Immature natural killer cell (primary cell): Measurements from ENCODE around the gene PPM1E. TPM values are rescaled to one million over a fixed set of nuclear protein-coding genes. Genes with fewer than 3 reads are reported as not detected.
"Not testable (repeated sequence)": the region's sequence is repeated elsewhere in the genome, so short reads cannot be mapped to it uniquely, and the experiment has no call there.

ENCODE experiments used
- DNase-seq, 3 donors: peaks; one replicate each; pipeline ENCODE4 v3.0.0; 2022; ENCODE audit warnings: mixed read lengths in 1 of 3
- H3K27ac Mint-ChIP-seq, 6 donors: one replicate each; pipeline ENCODE4 v1.8.0; 2020; ENCODE audit warnings: mixed read lengths in 6 of 6, mild to moderate bottlenecking in 5 of 6, inconsistent platforms in 4 of 6, moderate library complexity in 3 of 6
- H3K27me3 Mint-ChIP-seq, 3 donors: one replicate each; pipeline ENCODE4 v1.8.0; 2020 to 2021; ENCODE audit warnings: low read depth in 3 of 3, mild to moderate bottlenecking in 3 of 3, mixed read lengths in 3 of 3, moderate library complexity in 3 of 3, inconsistent platforms in 1 of 3
- H3K36me3 Mint-ChIP-seq, 3 donors: one replicate each; pipeline ENCODE4 v1.8.0; 2020; ENCODE audit warnings: mixed read lengths in 3 of 3, inconsistent platforms in 2 of 3, mild to moderate bottlenecking in 2 of 3
- H3K4me1 Mint-ChIP-seq, 2 donors: one replicate each; pipeline ENCODE4 v1.8.0; 2020; ENCODE audit warnings: inconsistent platforms in 2 of 2, mild to moderate bottlenecking in 2 of 2, mixed read lengths in 2 of 2, moderate library complexity in 1 of 2
- H3K4me3 Mint-ChIP-seq, 5 donors: one replicate each; pipeline ENCODE4 v1.8.0; 2020; ENCODE audit warnings: mild to moderate bottlenecking in 5 of 5, mixed read lengths in 5 of 5, inconsistent platforms in 3 of 5, moderate library complexity in 3 of 5
- H3K9me3 Mint-ChIP-seq, 6 donors: one replicate each; pipeline ENCODE4 v1.8.0; 2020; ENCODE audit warnings: mild to moderate bottlenecking in 6 of 6, mixed read lengths in 6 of 6, inconsistent platforms in 4 of 6, moderate library complexity in 3 of 6
- polyA plus RNA-seq, 3 donors: library from polyadenylated mRNA; unstranded; fragments of 300-500 nt; fragmentation: Illumina TruSeq; gene quantifications; one replicate each; pipeline ENCODE4 v1.2.3, GENCODE V29; 2021

The PPM1E gene
- polyA plus RNA-seq, 3 donors from 2014 or later, result not detected

DNA sequence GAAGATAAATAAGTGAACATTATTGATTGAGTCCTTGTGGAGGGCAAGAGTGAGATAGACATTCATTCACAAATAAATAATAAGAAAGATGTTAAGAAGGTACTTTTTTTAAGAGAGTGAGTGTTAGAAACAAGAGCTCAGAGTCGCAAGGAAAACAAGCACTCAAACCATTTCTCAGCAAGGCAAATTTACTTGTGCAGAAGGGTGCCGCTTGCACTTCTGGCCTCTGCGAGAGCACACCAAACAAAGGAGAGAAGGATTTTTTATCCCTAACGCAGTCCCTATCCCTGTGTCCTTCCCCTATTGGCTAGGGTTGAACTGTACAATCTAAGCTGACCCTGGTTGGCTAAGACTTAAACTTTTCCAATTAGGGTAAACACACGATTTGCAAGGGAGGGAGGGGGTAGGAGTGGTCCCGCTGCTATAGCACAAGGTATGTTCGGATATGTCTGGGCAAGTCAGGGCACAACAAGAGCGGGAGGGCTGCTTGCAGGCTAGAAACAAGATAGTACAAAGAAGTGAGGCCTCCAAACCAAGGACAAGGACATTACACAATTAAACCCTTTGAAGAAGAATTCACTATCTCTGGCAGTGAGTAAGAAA is 156.2 kb downstream of the PPM1E start:
- H3K27me3 Mint-ChIP-seq, result peaks cover 0 to 12% (median 1%) of the 10 kb centered on the region in 3 donors
- no peak overlapping the region for H3K4me3 Mint-ChIP-seq
- H3K4me1 Mint-ChIP-seq, result no peaks in the 10 kb centered on the region
- H3K9me3 Mint-ChIP-seq, result peaks cover 3 to 18% (median 4%) of the 10 kb centered on the region in 6 donors
- H3K36me3 Mint-ChIP-seq, result peaks cover 0 to 4% (median 3%) of the 10 kb centered on the region in 3 donors
- no peak for DNase-seq
- H3K27ac Mint-ChIP-seq, result no peak overlapping the region

DNA sequence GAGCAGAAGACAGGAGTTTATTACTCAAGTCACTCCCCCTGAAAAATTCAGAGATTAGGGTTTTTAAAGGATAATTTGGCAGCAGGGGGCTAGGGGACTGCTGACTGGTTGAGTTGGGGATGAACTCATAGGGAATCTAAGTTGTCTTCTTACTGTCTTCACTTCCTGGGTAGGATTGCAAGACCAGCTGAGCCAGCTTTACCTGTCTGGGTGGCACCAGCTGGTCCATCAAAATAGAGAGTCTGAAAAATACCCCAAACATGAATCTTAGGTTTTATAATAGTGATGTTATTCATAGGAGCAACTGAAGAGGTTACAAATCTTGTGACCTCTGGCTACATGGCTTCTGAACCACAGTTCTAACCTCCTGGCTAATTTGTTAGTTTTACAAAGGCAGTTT is 157.9 kb downstream of the PPM1E start:
- Mint-ChIP-seq H3K36me3 (peaks cover 0 to 4% (median 3%) of the 10 kb centered on the region in 3 donors), H3K4me1 (no peaks in the 10 kb centered on the region)

DNA sequence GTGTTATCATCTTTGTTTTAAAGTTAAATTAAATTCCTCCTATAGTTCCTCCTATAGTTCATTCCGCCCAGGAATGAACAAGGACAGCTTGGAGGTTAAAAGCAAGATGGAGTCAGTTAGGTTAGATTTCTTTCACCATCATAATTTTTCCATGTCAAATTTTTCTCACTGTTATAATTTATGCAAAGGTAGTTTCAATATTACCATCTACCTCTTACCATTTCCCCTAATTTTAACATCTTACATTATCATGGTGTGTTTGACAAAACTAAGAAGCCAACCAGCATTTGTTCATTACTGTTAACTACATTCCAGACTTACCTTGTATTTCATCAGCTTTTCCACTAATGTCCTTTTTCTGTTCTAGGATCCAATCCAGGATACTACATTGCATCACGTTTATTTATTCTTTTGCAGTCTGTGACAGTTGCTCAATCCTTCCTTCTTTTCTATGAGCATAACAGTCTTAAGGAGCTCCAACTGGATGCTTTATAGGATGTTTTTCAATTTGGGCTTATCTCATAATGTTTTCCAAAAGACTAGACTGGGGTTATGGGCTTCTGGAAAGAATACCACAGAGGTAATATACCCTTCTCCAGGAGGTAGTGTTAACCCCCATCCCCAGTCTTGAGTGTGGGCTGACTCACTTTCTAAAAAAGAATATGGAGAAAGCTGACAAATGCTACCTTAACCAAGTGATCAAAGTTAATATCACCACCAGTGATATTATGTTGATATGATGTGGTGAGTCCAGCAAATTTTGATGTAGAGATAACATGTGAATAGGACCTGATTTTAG is 158.5 kb downstream of the PPM1E start:
- no peak for DNase-seq
- Mint-ChIP-seq H3K9me3 (peaks cover 3 to 18% (median 4%) of the 10 kb centered on the region in 6 donors), H3K4me3 (no peak overlapping the region), H3K4me1 (no peaks in the 10 kb centered on the region), H3K27me3 (peaks cover 0 to 14% (median 1%) of the 10 kb centered on the region in 3 donors), H3K36me3 (peaks cover 0 to 4% (median 3%) of the 10 kb centered on the region in 3 donors), H3K27ac (no peak overlapping the region)

More for the DNA sequence above, 157.9 kb downstream of the PPM1E start:
- Mint-ChIP-seq H3K27me3 (peaks cover 0 to 14% (median 1%) of the 10 kb centered on the region in 3 donors), H3K9me3 (peaks cover 3 to 18% (median 4%) of the 10 kb centered on the region in 6 donors), H3K27ac (no peak overlapping the region), H3K4me3 (no peak overlapping the region)
- no peak for DNase-seq

DNA sequence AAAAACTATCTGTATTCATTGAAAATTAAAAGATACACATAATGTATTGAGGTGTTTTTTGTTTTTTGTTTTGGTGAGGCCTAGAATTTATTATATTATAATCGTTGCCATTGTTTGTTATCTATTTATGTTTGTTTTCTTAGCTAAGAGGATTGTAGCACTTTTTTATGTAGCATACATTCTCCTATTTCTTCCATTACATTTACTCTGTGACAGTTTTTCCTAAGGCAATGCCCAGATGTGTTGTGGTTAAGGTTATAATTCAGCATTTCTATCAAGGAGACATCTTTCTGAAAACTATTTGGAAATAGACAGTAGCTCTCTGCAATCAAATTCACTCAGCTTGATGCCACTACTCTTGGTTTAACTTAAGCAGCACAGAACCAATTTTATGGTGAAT is 161.6 kb downstream of the PPM1E start:
- H3K4me1 Mint-ChIP-seq, result no peaks in the 10 kb centered on the region
- peaks cover 0 to 13% (median 4%) of the 10 kb centered on the region in 3 donors for H3K27me3 Mint-ChIP-seq
- peaks cover 0 to 2% (median under 1%) of the 10 kb centered on the region in 6 donors for H3K9me3 Mint-ChIP-seq

DNA sequence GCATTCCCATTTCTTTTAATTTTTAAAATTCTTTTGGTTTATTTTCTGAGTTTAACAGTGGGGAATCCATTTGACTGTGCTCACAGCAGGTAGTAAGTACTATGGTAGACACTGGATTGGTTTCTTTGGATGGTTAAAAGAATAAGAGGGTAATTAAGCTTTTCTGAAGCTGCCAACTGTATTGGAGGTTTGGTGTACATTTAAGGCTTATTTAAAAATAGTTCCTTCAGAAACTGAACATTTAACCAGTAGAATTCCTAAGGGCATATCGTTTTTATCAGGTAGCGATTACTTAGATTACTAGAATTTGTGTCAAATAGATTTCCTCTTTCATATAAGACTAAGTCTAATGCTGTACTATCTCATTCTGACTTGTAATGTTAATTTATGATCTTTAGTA is 162.4 kb downstream of the PPM1E start:
- no peaks in the 10 kb centered on the region for H3K4me1 Mint-ChIP-seq
- no peaks in the 10 kb centered on the region for H3K36me3 Mint-ChIP-seq
- H3K4me3 Mint-ChIP-seq, result no peak overlapping the region
- H3K9me3 Mint-ChIP-seq, result no peaks in the 10 kb centered on the region
- no peak overlapping the region for H3K27ac Mint-ChIP-seq
- H3K27me3 Mint-ChIP-seq, result peaks cover 0 to 11% (median 4%) of the 10 kb centered on the region in 3 donors
- DNase-seq, result no peak

More for the DNA sequence above, 161.6 kb downstream of the PPM1E start:
- H3K4me3 Mint-ChIP-seq, result no peak overlapping the region
- no peak for DNase-seq
- no peaks in the 10 kb centered on the region for H3K36me3 Mint-ChIP-seq
- no peak overlapping the region for H3K27ac Mint-ChIP-seq

DNA sequence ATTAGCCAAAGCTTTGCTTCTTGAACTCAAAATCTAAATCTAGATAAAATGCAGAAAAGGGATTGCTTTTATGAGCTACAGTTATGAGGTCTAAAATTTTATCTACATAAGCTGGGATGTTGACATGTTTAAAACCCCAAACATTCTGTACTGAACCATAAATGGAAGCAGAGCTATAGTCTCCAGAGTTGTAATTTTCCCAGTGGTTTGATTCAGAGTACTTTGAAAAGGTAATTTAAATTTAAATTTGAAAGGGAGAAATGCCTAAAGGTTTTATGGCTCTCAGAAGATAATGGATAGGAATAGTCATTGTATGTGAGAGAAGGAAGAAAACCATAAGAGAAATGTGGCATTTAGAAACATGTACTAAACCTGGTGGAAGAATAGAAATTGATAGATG is 163.2 kb downstream of the PPM1E start:
- Mint-ChIP-seq H3K4me3 (no peak overlapping the region), H3K27me3 (peaks cover 0 to 10% (median 4%) of the 10 kb centered on the region in 3 donors), H3K36me3 (no peaks in the 10 kb centered on the region), H3K27ac (no peak overlapping the region), H3K9me3 (no peaks in the 10 kb centered on the region), H3K4me1 (no peaks in the 10 kb centered on the region)
- DNase-seq, result no peak

DNA sequence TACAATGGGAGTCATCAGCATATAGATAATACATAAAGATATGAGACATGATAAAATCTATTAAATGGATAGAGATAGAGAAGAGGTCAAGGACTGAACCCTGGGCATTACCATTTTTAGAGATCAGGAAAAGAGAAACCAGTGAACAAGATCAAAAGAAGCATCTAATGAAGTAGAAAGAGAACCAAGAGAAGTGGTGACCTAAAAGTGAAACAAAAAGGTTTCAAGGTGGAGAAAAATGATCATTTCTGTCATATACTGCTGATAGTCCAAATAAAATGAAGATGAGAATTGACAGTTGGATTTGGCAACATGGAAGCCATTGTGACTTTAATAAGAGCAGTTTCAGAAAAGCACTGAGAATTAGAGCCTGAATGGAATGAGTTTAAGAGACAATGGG is 165.1 kb downstream of the PPM1E start:
- no peak overlapping the region for H3K4me3 Mint-ChIP-seq
- no peaks in the 10 kb centered on the region for H3K9me3 Mint-ChIP-seq
- DNase-seq, result no peak
- no peaks in the 10 kb centered on the region for H3K4me1 Mint-ChIP-seq
- peaks cover 0 to 7% (median 4%) of the 10 kb centered on the region in 3 donors for H3K27me3 Mint-ChIP-seq
- H3K36me3 Mint-ChIP-seq, result no peaks in the 10 kb centered on the region
- no peak overlapping the region for H3K27ac Mint-ChIP-seq

DNA sequence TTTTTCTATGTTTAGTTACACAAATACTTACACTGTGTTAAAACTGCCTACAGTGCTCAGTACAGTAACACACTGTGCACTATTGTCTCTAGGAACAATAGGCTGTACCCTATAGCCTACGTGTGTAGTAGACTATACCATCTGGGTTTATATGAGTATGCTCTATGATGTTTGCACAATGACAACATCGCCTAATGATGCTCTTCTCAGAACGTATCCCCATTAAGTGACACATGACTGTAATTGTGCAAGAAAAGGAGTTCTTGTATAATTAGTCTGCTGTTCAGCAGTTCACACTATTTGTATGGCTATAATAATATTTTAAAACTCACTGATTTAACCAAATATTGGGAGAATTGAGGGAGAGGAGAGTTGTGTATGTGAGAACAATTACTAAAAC is 177.3 kb downstream of the PPM1E start:
- no peak for DNase-seq
- Mint-ChIP-seq H3K36me3 (no peaks in the 10 kb centered on the region), H3K4me3 (no peak overlapping the region), H3K27me3 (peaks cover 2 to 12% (median 4%) of the 10 kb centered on the region in 3 donors), H3K27ac (no peak overlapping the region), H3K9me3 (no peaks in the 10 kb centered on the region), H3K4me1 (no peaks in the 10 kb centered on the region)

DNA sequence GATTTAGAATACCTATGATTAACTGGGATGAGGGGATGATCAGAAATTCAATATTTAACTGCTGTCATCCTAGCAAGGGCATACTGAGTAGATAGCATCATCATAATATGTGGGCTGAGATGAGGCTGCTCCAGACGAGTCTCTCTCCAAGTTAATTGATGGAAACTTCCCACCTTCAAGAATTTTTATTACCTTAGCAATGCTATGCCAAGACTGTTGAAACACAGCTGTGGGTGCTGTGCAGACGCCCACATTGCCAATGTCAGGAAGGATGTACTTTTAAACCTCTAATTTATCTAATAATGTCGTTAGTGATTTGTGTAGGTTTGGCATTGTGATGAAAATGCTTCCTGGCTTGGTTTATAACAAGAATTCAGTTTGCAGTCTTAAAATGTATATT is 180.6 kb downstream of the PPM1E start:
- Mint-ChIP-seq H3K4me3 (no peak overlapping the region), H3K27me3 (peaks cover 1 to 8% (median 1%) of the 10 kb centered on the region in 3 donors), H3K9me3 (no peaks in the 10 kb centered on the region), H3K27ac (no peak overlapping the region), H3K36me3 (no peaks in the 10 kb centered on the region), H3K4me1 (no peaks in the 10 kb centered on the region)
- DNase-seq, result no peak

DNA sequence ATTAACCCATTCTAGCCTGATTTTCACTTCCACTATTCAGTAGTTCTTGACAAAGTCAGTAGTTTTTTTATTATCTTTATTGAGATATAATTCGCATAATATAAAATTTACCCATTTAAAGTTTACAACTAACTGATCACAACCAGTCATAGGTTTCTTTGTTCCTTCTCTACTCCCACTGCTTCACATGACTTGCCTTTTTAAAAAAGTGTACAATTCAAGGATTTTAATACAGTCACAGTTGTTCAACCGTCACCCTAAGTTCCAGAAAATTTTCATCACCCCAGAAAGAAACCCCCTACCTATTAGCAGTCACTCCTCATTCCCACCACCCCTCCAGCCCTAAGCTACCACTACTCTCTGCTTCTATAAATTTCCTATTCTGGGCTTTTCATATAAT is 188.5 kb downstream of the PPM1E start:
- H3K9me3 Mint-ChIP-seq, result peaks cover under 1 to 11% (median 4%) of the 10 kb centered on the region in 6 donors
- peaks cover 0 to 4% (median 4%) of the 10 kb centered on the region in 3 donors for H3K27me3 Mint-ChIP-seq
- H3K36me3 Mint-ChIP-seq, result no peaks in the 10 kb centered on the region
- H3K4me1 Mint-ChIP-seq, result no peaks in the 10 kb centered on the region
- no peak overlapping the region for H3K27ac Mint-ChIP-seq
- no peak overlapping the region for H3K4me3 Mint-ChIP-seq
- DNase-seq, result no peak

DNA sequence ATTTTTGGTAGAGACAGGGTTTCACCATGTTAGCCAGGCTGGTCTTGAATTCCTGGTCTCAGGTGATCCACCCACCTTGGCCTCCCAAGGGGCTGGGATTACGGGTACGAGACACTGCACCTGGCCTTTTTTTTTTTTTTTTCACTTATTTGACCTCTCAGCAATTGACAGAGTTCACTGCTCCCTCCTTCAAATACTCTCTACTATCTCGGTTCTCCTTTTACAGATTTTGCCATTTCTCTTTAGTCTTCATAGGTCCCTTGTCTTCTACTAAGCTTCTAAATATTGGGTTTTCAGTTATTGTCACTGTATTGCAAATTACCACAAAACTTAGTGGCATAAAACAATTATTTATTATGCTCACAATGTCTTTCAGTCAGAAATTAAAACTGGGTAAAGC is 191.8 kb downstream of the PPM1E start:
- Mint-ChIP-seq H3K4me1 (no peaks in the 10 kb centered on the region), H3K27ac (no peak overlapping the region)

DNA sequence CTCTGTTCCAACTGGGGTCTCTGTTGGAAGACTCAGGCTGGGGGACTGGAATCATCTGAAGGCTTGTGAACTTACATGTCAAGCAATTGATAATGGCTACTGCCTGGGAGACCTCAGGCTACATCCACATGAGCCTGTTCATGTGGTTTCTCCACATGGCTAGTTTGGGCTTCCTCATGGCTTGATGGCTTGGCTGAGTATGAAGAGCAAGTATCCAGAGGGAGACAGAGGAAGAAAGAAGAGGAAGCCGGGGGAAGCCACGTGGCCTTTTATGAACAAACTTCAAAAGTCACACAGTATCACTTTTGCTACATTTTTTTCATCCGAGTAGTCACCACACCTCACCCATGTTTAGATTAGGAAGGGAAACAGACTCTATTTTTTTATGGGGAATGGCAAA is 192.2 kb downstream of the PPM1E start:
- no peak overlapping the region for H3K4me3 Mint-ChIP-seq
- H3K36me3 Mint-ChIP-seq, result peaks cover 3 to 7% (median 3%) of the 10 kb centered on the region in 3 donors
- H3K27me3 Mint-ChIP-seq, result peaks cover 4 to 10% (median 7%) of the 10 kb centered on the region in 3 donors
- no peaks in the 10 kb centered on the region for H3K4me1 Mint-ChIP-seq
- peaks cover 16 to 37% (median 25%) of the 10 kb centered on the region in 6 donors for H3K9me3 Mint-ChIP-seq
- DNase-seq, result no peak
- no peak overlapping the region for H3K27ac Mint-ChIP-seq

More for the DNA sequence above, 191.8 kb downstream of the PPM1E start:
- H3K27me3 Mint-ChIP-seq, result peaks cover 4 to 10% (median 7%) of the 10 kb centered on the region in 3 donors
- H3K36me3 Mint-ChIP-seq, result peaks cover 3 to 7% (median 3%) of the 10 kb centered on the region in 3 donors
- DNase-seq, result no peak
- peaks cover 16 to 37% (median 25%) of the 10 kb centered on the region in 6 donors for H3K9me3 Mint-ChIP-seq
- H3K4me3 Mint-ChIP-seq, result no peak overlapping the region

DNA sequence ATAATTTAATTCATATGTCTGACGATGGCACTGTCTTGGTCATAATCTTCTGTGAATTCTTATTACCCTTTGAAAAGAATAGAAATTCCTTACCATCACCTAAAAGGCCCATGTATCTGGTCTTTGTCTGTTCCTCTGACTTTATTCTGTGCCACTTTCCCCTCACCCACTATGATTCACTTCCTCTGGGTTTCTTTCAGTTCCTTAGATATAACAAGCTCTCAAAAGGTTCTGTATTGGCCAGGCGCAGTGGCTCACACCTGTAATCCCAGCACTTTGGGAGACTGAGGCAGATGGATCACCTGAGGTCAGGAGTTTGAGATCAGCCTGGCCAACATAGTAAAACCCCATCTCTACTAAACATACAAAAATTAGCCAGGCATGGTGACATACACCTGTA is 198.7 kb downstream of the PPM1E start:
- H3K4me3 Mint-ChIP-seq, H3K4me1 Mint-ChIP-seq, DNase-seq, H3K36me3 Mint-ChIP-seq, H3K27ac Mint-ChIP-seq: not testable (repeated sequence)
- H3K9me3 Mint-ChIP-seq, result peaks cover 14 to 24% (median 20%) of the 10 kb centered on the region in 6 donors
- H3K27me3 Mint-ChIP-seq, result peaks cover 5 to 15% (median 8%) of the 10 kb centered on the region in 3 donors

DNA sequence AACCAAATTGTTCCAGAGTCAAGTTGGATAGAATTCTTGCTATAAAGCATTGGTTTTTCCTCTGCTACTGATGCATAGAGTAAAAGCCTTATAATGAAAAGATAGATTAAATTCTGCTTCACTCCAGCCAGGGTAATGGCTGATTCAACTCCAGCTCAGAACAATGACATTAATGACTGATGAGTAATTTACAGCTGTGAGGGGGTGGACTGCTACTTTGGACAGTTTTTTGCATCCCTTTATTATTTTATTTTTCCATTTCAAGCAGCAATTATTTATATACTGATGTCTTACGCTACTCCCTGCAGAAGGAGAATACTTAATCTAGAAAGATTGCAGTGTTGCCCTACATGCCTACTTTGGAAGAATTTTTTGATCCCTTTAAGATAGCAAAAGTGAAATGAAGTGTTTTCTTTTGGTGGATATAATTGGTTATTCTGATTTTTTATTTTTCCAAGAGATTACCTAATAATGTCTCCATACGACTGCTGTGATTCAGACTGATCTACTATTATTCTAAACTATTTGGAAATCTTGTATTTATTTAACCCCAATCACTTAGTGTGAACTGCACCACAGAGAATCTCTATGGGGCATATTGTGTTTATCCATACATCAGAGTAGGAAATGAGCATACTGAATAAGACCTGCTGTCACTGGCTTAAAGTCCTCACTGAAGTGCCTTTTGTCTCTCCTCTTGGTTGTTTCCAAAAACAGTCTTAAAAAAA is 201.5 kb downstream of the PPM1E start:
- H3K36me3 Mint-ChIP-seq, result no peaks in the 10 kb centered on the region
- no peaks in the 10 kb centered on the region for H3K4me1 Mint-ChIP-seq
- H3K27me3 Mint-ChIP-seq, result peaks cover 2 to 13% (median 8%) of the 10 kb centered on the region in 3 donors
- H3K27ac Mint-ChIP-seq, result no peak overlapping the region
- H3K4me3 Mint-ChIP-seq, result no peak overlapping the region
- H3K9me3 Mint-ChIP-seq, result peaks cover 0 to 2% (median 0%) of the 10 kb centered on the region in 6 donors
- no peak for DNase-seq
